Measurements from ENCODE around the gene HIP1R.
"Not testable (repeated sequence)": the region's sequence is repeated elsewhere in the genome, so short reads cannot be mapped to it uniquely, and the experiment has no call there.

Gene HIP1R

GRCh38 chr12:122834921-122835749 is at the start of gene HIP1R:
Gene HIP1R, plus strand, starts transcription at chr12:122835457. Its CDS starts 94 bp downstream, at chr12:122835551.
- peak; percentile 11 for DNase-seq

- no peak for DNase-seq
These were observed 49.8 kb upstream of the HIP1R start for GRCh38 chr12:122785503-122785902.

GRCh38 chr12:122788387-122788786 is 46.9 kb upstream of the HIP1R start:
- DNase-seq: peak; percentile 6

- DNase-seq: no peak
These were observed 45.6 kb upstream of the HIP1R start for GRCh38 chr12:122789637-122790036.

- peak; percentile 22 for DNase-seq
These were observed 44.7 kb upstream of the HIP1R start for GRCh38 chr12:122790393-122791075.

GRCh38 chr12:122793685-122794106 is 41.6 kb upstream of the HIP1R start:
- peak; percentile 43 for DNase-seq

- no peak for DNase-seq
These were observed 39.5 kb upstream of the HIP1R start for GRCh38 chr12:122795807-122796206.

GRCh38 chr12:122799641-122800243 is 35.5 kb upstream of the HIP1R start:
- DNase-seq: no peak

GRCh38 chr12:122803937-122804336 is 31.3 kb upstream of the HIP1R start:
- no peak for DNase-seq

- not testable (repeated sequence) for DNase-seq
These were observed 30.3 kb upstream of the HIP1R start for GRCh38 chr12:122804957-122805356.

GRCh38 chr12:122807651-122808050 is 27.6 kb upstream of the HIP1R start:
- DNase-seq: no peak

- DNase-seq: no peak
These were observed 23.5 kb upstream of the HIP1R start for GRCh38 chr12:122811777-122812176.

- DNase-seq: no peak
These were observed 21.9 kb upstream of the HIP1R start for GRCh38 chr12:122813310-122813713.

GRCh38 chr12:122819209-122819785 is 16.0 kb upstream of the HIP1R start:
- DNase-seq: no peak

GRCh38 chr12:122820138-122820537 is 15.1 kb upstream of the HIP1R start:
- DNase-seq: no peak

- DNase-seq: no peak
These were observed 14.4 kb upstream of the HIP1R start for GRCh38 chr12:122820838-122821271.

GRCh38 chr12:122823429-122823828 is 11.8 kb upstream of the HIP1R start:
- no peak for DNase-seq

- DNase-seq: peak; percentile 3
These were observed 9.2 kb upstream of the HIP1R start for GRCh38 chr12:122825773-122826724.

GRCh38 chr12:122827258-122827657 is 8.0 kb upstream of the HIP1R start:
- no peak for DNase-seq

GRCh38 chr12:122830517-122831214 is 4.6 kb upstream of the HIP1R start:
- peak; percentile 96 for DNase-seq
